ENCODE measurements around the gene MKLN1. TPM values are rescaled to one million over a fixed set of nuclear protein-coding genes. Genes with fewer than 3 reads are reported as not detected.
"Not testable (repeated sequence)": the region's sequence is repeated elsewhere in the genome, so short reads cannot be mapped to it uniquely, and the experiment has no call there.

MKLN1 gene
- total RNA-seq, 1 donor from 2014 or later: 48.4 TPM

DNA sequence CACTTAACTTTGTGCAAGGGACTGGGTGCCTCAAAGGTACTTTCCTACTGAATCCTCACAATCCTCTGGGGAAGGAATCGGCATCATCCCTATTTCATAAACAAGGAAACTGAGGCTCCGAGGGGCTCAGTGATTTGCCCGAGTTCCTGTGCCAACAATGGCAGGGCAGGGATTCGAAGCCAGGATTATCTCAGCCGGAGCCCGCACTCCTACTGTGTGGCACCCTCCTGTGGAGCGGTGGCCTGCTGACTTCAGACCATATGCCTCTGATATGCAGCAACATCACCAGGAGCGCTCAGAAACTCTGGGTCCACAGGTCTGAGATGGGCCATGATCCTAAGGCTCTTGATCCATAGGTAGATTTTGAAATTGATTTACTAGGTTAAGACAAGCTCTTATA is 182.1 kb downstream of the MKLN1 start:
- Histone ChIP-seq H3K9me3 (no peaks in the 10 kb centered on the region), H3K27me3 (no peaks in the 10 kb centered on the region), H3K4me3 (no peak overlapping the region), H3K4me1 (peaks cover 14% of the 10 kb centered on the region), H3K36me3 (no peaks in the 10 kb centered on the region), H3K27ac (no peak overlapping the region)
- DNase-seq (ENCODE audit: extremely low spot score in 2 of 2): no peak
- TF ChIP-seq POLR2AphosphoS5 (IDR thresholded peaks at IDR 0.05; ENCODE audit: insufficient read depth in 1 of 2, low read depth in 1 of 2): no peak
- no peak for TF ChIP-seq POLR2A (IDR thresholded peaks at IDR 0.05)
- TF ChIP-seq, protein P1, sequence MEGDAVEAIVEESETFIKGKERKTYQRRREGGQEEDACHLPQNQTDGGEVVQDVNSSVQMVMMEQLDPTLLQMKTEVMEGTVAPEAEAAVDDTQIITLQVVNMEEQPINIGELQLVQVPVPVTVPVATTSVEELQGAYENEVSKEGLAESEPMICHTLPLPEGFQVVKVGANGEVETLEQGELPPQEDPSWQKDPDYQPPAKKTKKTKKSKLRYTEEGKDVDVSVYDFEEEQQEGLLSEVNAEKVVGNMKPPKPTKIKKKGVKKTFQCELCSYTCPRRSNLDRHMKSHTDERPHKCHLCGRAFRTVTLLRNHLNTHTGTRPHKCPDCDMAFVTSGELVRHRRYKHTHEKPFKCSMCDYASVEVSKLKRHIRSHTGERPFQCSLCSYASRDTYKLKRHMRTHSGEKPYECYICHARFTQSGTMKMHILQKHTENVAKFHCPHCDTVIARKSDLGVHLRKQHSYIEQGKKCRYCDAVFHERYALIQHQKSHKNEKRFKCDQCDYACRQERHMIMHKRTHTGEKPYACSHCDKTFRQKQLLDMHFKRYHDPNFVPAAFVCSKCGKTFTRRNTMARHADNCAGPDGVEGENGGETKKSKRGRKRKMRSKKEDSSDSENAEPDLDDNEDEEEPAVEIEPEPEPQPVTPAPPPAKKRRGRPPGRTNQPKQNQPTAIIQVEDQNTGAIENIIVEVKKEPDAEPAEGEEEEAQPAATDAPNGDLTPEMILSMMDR (IDR thresholded peaks at IDR 0.05): no peak
- intact Hi-C loops (cut with DNase I): loop anchor here (5.0 kb wide), 1 partner anchor 148 kb away; no protein-coding TSS in a partner anchor

DNA sequence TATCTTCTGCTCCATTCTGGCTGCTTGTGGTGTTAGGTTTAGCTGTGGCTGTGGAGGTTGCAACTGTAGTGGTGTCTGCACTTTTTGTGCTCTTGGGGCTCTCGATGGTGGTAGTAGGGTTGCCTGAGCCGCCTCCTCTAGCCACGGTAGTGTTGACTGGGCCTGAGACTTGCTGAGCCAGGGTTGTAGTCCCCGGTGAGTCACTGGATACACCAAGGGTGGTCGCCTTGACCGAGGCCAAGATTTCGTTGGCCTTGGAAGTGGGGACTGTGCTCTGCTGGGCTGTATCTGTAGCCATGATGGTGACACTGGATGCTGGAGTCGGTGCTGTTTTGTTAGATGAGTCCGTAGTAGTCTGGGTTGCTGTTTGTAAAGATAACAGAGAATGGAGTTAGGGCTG is 183.4 kb downstream of the MKLN1 start:
- intact Hi-C loops (cut with DNase I): no loop called here
- Histone ChIP-seq H3K27me3 (no peaks in the 10 kb centered on the region), H3K4me1 (peaks cover 14% of the 10 kb centered on the region), H3K36me3 (no peaks in the 10 kb centered on the region), H3K27ac (no peak overlapping the region), H3K4me3 (no peak overlapping the region), H3K9me3 (no peaks in the 10 kb centered on the region)
- TF ChIP-seq POLR2AphosphoS5 (IDR thresholded peaks at IDR 0.05; ENCODE audit: insufficient read depth in 1 of 2, low read depth in 1 of 2): no peak
- TF ChIP-seq, protein P1 (IDR thresholded peaks at IDR 0.05): no peak
- no peak for TF ChIP-seq POLR2A (IDR thresholded peaks at IDR 0.05)
- DNase-seq (ENCODE audit: extremely low spot score in 2 of 2): no peak

DNA sequence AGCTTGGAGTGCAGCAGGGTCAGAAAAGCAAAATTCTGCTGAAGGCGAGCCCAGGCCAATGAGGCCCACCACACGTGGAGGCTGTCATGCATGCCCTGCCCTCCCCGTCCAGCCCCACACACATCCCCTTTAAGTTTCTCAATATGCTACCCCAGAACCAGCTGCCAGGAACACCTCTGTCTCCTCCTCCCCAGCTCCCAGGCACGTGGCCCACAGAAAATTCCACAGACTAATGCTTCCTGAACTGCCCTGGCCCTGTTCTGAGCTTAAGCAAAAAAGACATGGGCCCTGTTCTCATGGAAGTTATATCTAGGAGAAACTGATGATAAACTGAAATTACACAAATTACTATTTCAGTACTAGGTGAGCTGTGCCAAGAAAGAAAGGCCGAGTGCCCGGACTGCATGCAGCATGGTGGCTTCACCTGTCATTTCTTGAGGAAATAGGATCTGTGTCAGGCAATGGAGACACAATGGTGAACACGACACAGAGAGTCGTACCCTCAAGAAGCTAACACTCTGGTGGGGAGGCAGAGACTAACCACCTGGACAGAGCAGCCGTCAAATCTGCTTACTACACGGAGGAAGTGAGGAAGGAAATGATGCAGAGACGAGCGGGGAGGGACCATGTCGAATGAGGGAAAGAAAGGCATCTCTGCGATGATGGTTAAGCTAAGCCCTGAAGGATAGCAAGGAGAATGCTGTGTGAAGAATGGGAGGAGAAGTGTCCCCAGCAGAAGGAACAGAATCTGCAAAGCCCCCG is 184.3 kb downstream of the MKLN1 start:
- intact Hi-C loops (cut with DNase I): no loop called here
- Histone ChIP-seq H3K4me1 (peaks cover 14% of the 10 kb centered on the region), H3K9me3 (no peaks in the 10 kb centered on the region), H3K36me3 (no peaks in the 10 kb centered on the region), H3K27me3 (no peaks in the 10 kb centered on the region), H3K4me3 (no peak overlapping the region), H3K27ac (no peak overlapping the region)
- peak in 1 of 2 donors; percentile 86 for DNase-seq (ENCODE audit: extremely low spot score in 2 of 2)
- no peak for TF ChIP-seq POLR2AphosphoS5 (IDR thresholded peaks at IDR 0.05; ENCODE audit: insufficient read depth in 1 of 2, low read depth in 1 of 2)
- TF ChIP-seq, protein P1 (IDR thresholded peaks at IDR 0.05): no peak
- TF ChIP-seq POLR2A (IDR thresholded peaks at IDR 0.05): no peak

DNA sequence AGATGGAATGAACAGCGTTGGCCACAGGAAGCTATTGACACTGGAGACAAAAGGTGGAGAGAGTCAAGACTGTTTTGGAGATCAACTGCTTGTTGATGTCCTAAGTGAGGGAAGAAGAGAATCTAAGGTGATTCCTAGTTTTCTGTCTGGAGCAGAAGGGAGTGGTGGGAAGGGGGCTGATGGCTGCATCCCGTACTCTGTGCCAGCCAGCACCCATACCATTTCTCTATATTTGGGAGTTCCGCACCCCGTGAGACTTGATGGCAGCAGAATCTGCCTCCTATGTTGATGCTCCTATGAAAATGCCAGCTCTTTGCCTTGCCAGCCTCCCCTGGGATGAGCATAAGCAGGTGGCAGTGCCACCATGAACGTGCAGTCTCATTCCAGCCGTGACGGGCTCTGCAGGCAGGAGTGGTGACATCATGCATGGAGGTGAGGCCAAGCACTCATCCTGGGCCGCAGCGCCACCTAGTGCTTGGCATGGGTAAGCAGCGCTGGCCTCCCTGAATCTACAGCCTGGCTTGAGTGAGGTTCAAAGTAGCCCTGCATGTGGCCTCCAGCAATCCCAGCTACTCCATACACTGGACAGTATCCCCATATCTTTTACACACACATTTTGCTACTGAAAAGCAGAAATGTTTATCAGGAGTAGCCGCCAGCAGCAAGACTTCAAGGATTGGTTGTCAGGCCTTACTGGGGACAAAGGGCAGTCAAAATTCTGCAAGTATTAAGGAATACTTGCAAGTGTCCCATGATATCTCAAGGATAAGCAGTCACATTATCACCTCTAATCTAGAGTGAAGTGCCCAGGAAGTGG is 185.8 kb downstream of the MKLN1 start:
- H3K27ac ChIP-seq: no peak overlapping the region
- intact Hi-C loops (cut with DNase I): no loop called here

DNA sequence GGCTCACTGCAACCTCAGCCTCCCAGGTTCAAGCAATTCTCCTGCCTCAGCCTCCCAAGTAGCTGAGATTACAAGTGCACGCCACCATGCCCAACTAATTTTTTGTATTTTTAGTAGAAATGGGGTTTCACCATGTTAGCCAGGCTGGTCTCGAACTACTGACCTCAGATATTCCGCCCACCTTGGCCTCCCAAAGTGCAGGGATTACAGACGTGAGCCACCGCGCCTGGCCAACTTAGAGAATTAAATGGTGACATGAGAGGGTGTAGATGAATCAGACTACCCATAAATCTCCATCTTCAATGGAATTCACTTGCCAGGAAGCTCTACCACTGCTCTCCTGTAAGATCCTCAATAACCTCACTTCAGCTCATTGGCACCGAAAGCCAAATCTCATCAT is 187.8 kb downstream of the MKLN1 start:
- H3K36me3 ChIP-seq; intact Hi-C loops (cut with DNase I); H3K9me3 ChIP-seq; H3K4me3 ChIP-seq; H3K27ac ChIP-seq; H3K27me3 ChIP-seq; H3K4me1 ChIP-seq: not testable (repeated sequence)
- peak in 1 of 2 donors; percentile 42 for DNase-seq (ENCODE audit: extremely low spot score in 2 of 2)

More for the DNA sequence above, 185.8 kb downstream of the MKLN1 start:
- peak in 1 of 2 donors; percentile 87 for DNase-seq (ENCODE audit: extremely low spot score in 2 of 2)
- Histone ChIP-seq H3K4me3 (no peak overlapping the region), H3K27me3 (no peaks in the 10 kb centered on the region), H3K9me3 (no peaks in the 10 kb centered on the region), H3K4me1 (peaks cover 9% of the 10 kb centered on the region), H3K36me3 (no peaks in the 10 kb centered on the region)
- TF ChIP-seq, protein P1 (IDR thresholded peaks at IDR 0.05): peak; percentile 75 to 91 (median 77)
- TF ChIP-seq POLR2AphosphoS5 (IDR thresholded peaks at IDR 0.05; ENCODE audit: insufficient read depth in 1 of 2, low read depth in 1 of 2): peak in 1 of 2 donors; percentile 52
- no peak for TF ChIP-seq POLR2A (IDR thresholded peaks at IDR 0.05)
